ENCODE data around the gene ARID5B.

- TF ChIP-seq CTCF (IDR thresholded peaks at IDR 0.05) (no peak), POLR2A (IDR thresholded peaks at IDR 0.05) (no peak), POLR2AphosphoS5 (IDR thresholded peaks at IDR 0.05) (no peak)
Observed at GRCh38 chr10:62057850-62058249, 156.4 kb downstream of the ARID5B start.

Measured in prostate gland (tissue), 2 donors.